GM12878 (cell line): ENCODE measurements around the gene PROC. TPM values are rescaled to one million over a fixed set of nuclear protein-coding genes. Genes with fewer than 3 reads are reported as not detected.

Experiments
- ATAC-seq: fragments of 200-7000 bp; cut with Tn5 transposase; 3 replicates; pipeline ENCODE4 v1.9.1; 2020; ENCODE audit warnings: mild to moderate bottlenecking, moderate library complexity
- BruUV-seq: library from RNA; stranded (reverse); fragments of 400-500 nt; replicated peaks from 2 replicates; lab custom pipeline; 2021; lab: Mats Ljungman, UMichigan
- CTCF ChIA-PET: fragments of 300-600 bp; sonication (Branson Sonifier 250); formaldehyde crosslinking; extraction: SDS; loops from one replicate; lab custom pipeline; 2021; ENCODE audit warnings: inconsistent platforms; lab: Yijun Ruan, JAX
- POLR2A ChIA-PET: fragments of 350-600 bp; formaldehyde crosslinking; extraction: SDS; loops from one replicate; lab custom pipeline; 2021; ENCODE audit warnings: inconsistent platforms; lab: Charles Lee
- RAD21 ChIA-PET: fragments of 300-600 bp; sonication (Branson Sonifier 250); formaldehyde crosslinking; loops from one replicate; lab custom pipeline; 2023; ENCODE audit warnings: antibody characterized with exemption; ENCODE audit not compliant: unreplicated experiment; lab: Charles Lee
- SMC1A ChIA-PET: fragments of 300-600 bp; sonication (Branson Sonifier 250); formaldehyde crosslinking; loops from one replicate; lab custom pipeline; 2023; ENCODE audit not compliant: unreplicated experiment, uncharacterized antibody; lab: Charles Lee
- DNase-seq: peaks from one replicate; pipeline ENCODE4 v3.0.0-alpha.2; 2011; ENCODE audit warnings: low read depth, low spot score
- FAIRE-seq: peaks from 3 replicates; lab custom pipeline; 2011; peaks lifted over from hg19 to GRCh38; lab: Jason Lieb, UNC
- H2AFZ ChIP-seq: 2 replicates; pipeline ENCODE4 v1.6.0; 2011; ENCODE audit warnings: low read depth, low read length, control low read depth; ENCODE audit not compliant: control insufficient read depth
- H3K27ac ChIP-seq: 2 replicates; pipeline ENCODE4 v1.5.1; 2011; ENCODE audit warnings: control low read depth; ENCODE audit not compliant: control insufficient read depth, insufficient read depth
- H3K27me3 ChIP-seq, 2 experiments: replicated peaks in 1 of 2; 2 replicates each; pipeline versions ENCODE4 v1.6.0 to v1.6.1; 2011; ENCODE audit warnings: low read length in 1 of 2; ENCODE audit not compliant: control insufficient read depth in 2 of 2, insufficient read depth in 2 of 2
- H3K36me3 ChIP-seq, 2 experiments: 2 replicates each; pipeline ENCODE4 v1.5.1; 2011; ENCODE audit warnings: low read length in 1 of 2; ENCODE audit not compliant: control insufficient read depth in 2 of 2, insufficient read depth in 2 of 2
- H3K4me1 ChIP-seq: 2 replicates; pipeline ENCODE4 v1.6.1; 2011; ENCODE audit warnings: mild to moderate bottlenecking, low read length, moderate library complexity, mixed read lengths; ENCODE audit not compliant: control insufficient read depth, insufficient read depth
- H3K4me2 ChIP-seq: 2 replicates; pipeline ENCODE4 v1.6.0; 2011; ENCODE audit warnings: control low read depth; ENCODE audit not compliant: control insufficient read depth, insufficient read depth
- H3K4me3 ChIP-seq: fragments of 200-600 bp; sonication (generic); 2 replicates; pipeline ENCODE4 v1.5.1; 2016
- H3K79me2 ChIP-seq: 2 replicates; pipeline ENCODE4 v1.6.0; 2011; ENCODE audit warnings: low read length; ENCODE audit not compliant: control insufficient read depth, insufficient read depth
- H3K9ac ChIP-seq: 2 replicates; pipeline ENCODE4 v1.8.0; 2011; ENCODE audit warnings: low read length, control low read depth, mixed read lengths; ENCODE audit not compliant: control insufficient read depth, insufficient read depth
- H3K9me3 ChIP-seq: replicated peaks from 3 replicates; pipeline ENCODE4 v1.5.1; 2011; ENCODE audit warnings: mild to moderate bottlenecking, low read length; ENCODE audit not compliant: control insufficient read depth, insufficient read depth
- H4K20me1 ChIP-seq: 2 replicates; pipeline ENCODE4 v1.6.0; 2011; ENCODE audit not compliant: control insufficient read depth, insufficient read depth
- ATF7 ChIP-seq: fragments of 450-650 bp; IDR thresholded peaks from 2 replicates; pipeline ENCODE4 v1.6.1; 2016; ENCODE audit warnings: low read depth, mild to moderate bottlenecking
- CHD2 ChIP-seq: IDR thresholded peaks from 2 replicates; pipeline ENCODE4 v1.6.1; 2011; ENCODE audit warnings: low read depth, low read length, improper control_type of control experiment, borderline replicate concordance
- CREB1 ChIP-seq: IDR thresholded peaks from 2 replicates; pipeline ENCODE4 v1.6.1; 2012; ENCODE audit warnings: low read depth, mild to moderate bottlenecking, inconsistent platforms
- EED ChIP-seq: sonication (generic); IDR thresholded peaks from 2 replicates; pipeline ENCODE4 v1.6.1; 2016; ENCODE audit warnings: antibody characterized with exemption, low read depth
- EGR1 ChIP-seq, 2 experiments: IDR thresholded peaks; 1 replicate in 1 of 2; 2 replicates in 1 of 2; pipeline ENCODE4 v1.6.1; 2011 to 2012; ENCODE audit warnings: low read depth in 2 of 2, low read length in 2 of 2, borderline replicate concordance in 1 of 2, mild to moderate bottlenecking in 1 of 2, moderate library complexity in 1 of 2
- HSF1 ChIP-seq: fragments of 150-350 bp; IDR thresholded peaks from 2 replicates; pipeline ENCODE4 v1.6.1; 2014; ENCODE audit warnings: mild to moderate bottlenecking, low read depth, low read length
- IKZF2 ChIP-seq, 2 experiments: fragments of 450-650 bp; IDR thresholded peaks; 2 replicates each; pipeline ENCODE4 v1.6.1; 2017; ENCODE audit warnings: mild to moderate bottlenecking in 2 of 2, moderate library complexity in 2 of 2
- MEF2A ChIP-seq: IDR thresholded peaks from 2 replicates; pipeline ENCODE4 v1.6.1; 2011; ENCODE audit warnings: low read depth, mild to moderate bottlenecking, low read length, moderate library complexity; ENCODE audit not compliant: insufficient read depth
- MTA2 ChIP-seq: fragments of 450-650 bp; IDR thresholded peaks from 2 replicates; pipeline ENCODE4 v1.6.1; 2016; ENCODE audit warnings: low read depth, mild to moderate bottlenecking, moderate library complexity
- PAX5 ChIP-seq: IDR thresholded peaks from 2 replicates; pipeline ENCODE4 v1.6.1; 2011; ENCODE audit warnings: low read depth, low read length, borderline replicate concordance
- PKNOX1 ChIP-seq: fragments of 450-650 bp; IDR thresholded peaks from 2 replicates; pipeline ENCODE4 v1.6.1; 2016; ENCODE audit warnings: mild to moderate bottlenecking
- RFX5 ChIP-seq: IDR thresholded peaks from 2 replicates; pipeline ENCODE4 v1.6.1; 2011; ENCODE audit warnings: low read depth, low read length, improper control_type of control experiment
- SREBF2 ChIP-seq: IDR thresholded peaks from 2 replicates; pipeline ENCODE4 v1.6.1; 2012; ENCODE audit warnings: mild to moderate bottlenecking, low read length
- SRF ChIP-seq, 2 experiments: IDR thresholded peaks; 2 replicates each; pipeline ENCODE4 v1.6.1; 2011; ENCODE audit warnings: low read depth in 2 of 2, low read length in 2 of 2, mild to moderate bottlenecking in 1 of 2, moderate library complexity in 1 of 2
- YBX1 ChIP-seq: fragments of 450-650 bp; IDR thresholded peaks from 2 replicates; pipeline ENCODE4 v1.6.1; 2016; ENCODE audit warnings: antibody characterized with exemption
- ZBTB33 ChIP-seq: fragments of 450-650 bp; IDR thresholded peaks from 2 replicates; pipeline ENCODE4 v1.6.1; 2017; ENCODE audit warnings: mild to moderate bottlenecking
- WGBS: methylation state at CpG from one replicate; pipeline ENCODE4 v1.1.6; 2016; ENCODE audit warnings: low lambda C conversion rate; ENCODE audit not compliant: insufficient replicate concordance, insufficient coverage; ENCODE audit errors: missing lambda C conversion rate; 5-methylcytosine and 5-hydroxymethylcytosine counted together
- in situ Hi-C: fragments of 300-500 bp; cut with MboI; formaldehyde crosslinking; loops from 9 replicates; pipeline ENCODE4 v1.14.3; 2018; ENCODE audit warnings: mixed read lengths
- intact Hi-C: fragments of 100-400 bp; cut with micrococcal nuclease; formaldehyde crosslinking; loops from one replicate; pipeline ENCODE4 v1.14.2; 2022; ENCODE audit not compliant: unreplicated experiment
- polyA plus RNA-seq, 11 experiments: library from polyadenylated mRNA; depleted of rRNA in 4 of 11; unstranded in 6 of 11; stranded (reverse) in 5 of 11; fragments of >200 nt; fragmentation: Nextera tagmentation in 4 of 11; fragmentation: Illumina TruSeq in 1 of 11; extraction: Ambion mirVana in 4 of 11; extraction: Trizol in 1 of 11; gene quantifications; 1 replicate in 1 of 11; 2 replicates in 10 of 11; pipeline versions ENCODE4 v1.2.1 to v1.2.3, GENCODE V29; 2011 to 2016; ENCODE audit warnings: inconsistent platforms in 2 of 11, missing spikeins in 2 of 11, low read depth in 1 of 11
- total RNA-seq, 4 experiments: library from RNA; depleted of rRNA in 3 of 4; stranded (reverse); fragments of >200 nt in 3 of 4; fragmentation: Illumina TruSeq in 1 of 4; extraction: Trizol in 1 of 4; gene quantifications; 2 replicates each; pipeline versions ENCODE4 v1.2.1 to v1.2.3, GENCODE V29; 2013 to 2021

PROC gene
- total and polyA plus RNA-seq, 10 of the 15 experiments (the other 5 are each of a cell fraction or from before 2014, with no cell fraction given) = not detected

- RAD21 ChIA-PET = no interaction called here
- in situ Hi-C loops (no loop called here), intact Hi-C loops (loop anchor here (2.0 kb wide), 1 partner anchor 56 kb away; no protein-coding TSS in a partner anchor)
- Histone ChIP-seq H3K9me3 (no peaks in the 10 kb centered on the region), H4K20me1 (no peaks in the 10 kb centered on the region), H3K27me3 (peaks cover 0 to under 1% of the 10 kb centered on the region in 2 experiments; a peak in 1 of 4 replicates), H3K4me1 (peaks cover 13% of the 10 kb centered on the region), H3K79me2 (no peaks in the 10 kb centered on the region), H3K27ac (peak overlapping the region; percentile 28), H3K9ac (no peak overlapping the region), H3K4me2 (peak overlapping the region; percentile 17), H3K36me3 (no peaks in the 10 kb centered on the region), H3K4me3 (peak overlapping the region; percentile 27), H2AFZ (peak overlapping the region; percentile 41)
- no peak for DNase-seq
- peak; percentile 69 for ATAC-seq
- BruUV-seq = no TSS peak
- WGBS = 0% methylated on average over 6 of the region's 6 CpGs
- POLR2A ChIA-PET = no interaction called here
- SMC1A ChIA-PET = interaction anchor here (1.0 to 1.9 kb wide), 4 partner anchors 11 to 153 kb away, joined by 3 to 8 read pairs (median 3); no protein-coding TSS in a partner anchor
- CTCF ChIA-PET = interaction anchor here (0.9 to 1.1 kb wide), 3 partner anchors 12 to 214 kb away, joined by 3 to 4 read pairs (median 3); no protein-coding TSS in a partner anchor
- peak; percentile 57 for FAIRE-seq
- no peak for TF ChIP-seq ZBTB33
- no peak for TF ChIP-seq SREBF2
- peak; percentile 52 to 65 for TF ChIP-seq IKZF2 (IDR thresholded peaks at IDR 0.05)
- TF ChIP-seq SRF (IDR thresholded peaks at IDR 0.05; ENCODE audit: low read depth in 2 of 2, low read length in 2 of 2) = no peak
- TF ChIP-seq CHD2 = no peak
- no peak for TF ChIP-seq YBX1
- TF ChIP-seq HSF1 = no peak
- TF ChIP-seq MEF2A = no peak
- peak; percentile 89 for TF ChIP-seq RFX5
- peak; percentile 35; the same call in 1 of the 2 replicates for TF ChIP-seq MTA2
- no peak for TF ChIP-seq PAX5
- TF ChIP-seq ATF7 = peak; percentile 52; the same call in 1 of the 2 replicates
- TF ChIP-seq EED = peak; percentile 54
- peak; percentile 71 for TF ChIP-seq CREB1
- peak; percentile 21; the same call in 1 of the 2 replicates for TF ChIP-seq PKNOX1
- TF ChIP-seq EGR1 (IDR thresholded peaks at IDR 0.05; ENCODE audit: borderline replicate concordance in 1 of 2, low read depth in 2 of 2, low read length in 2 of 2) = no peak
Measured at GRCh38 chr2:127410871-127411652, 7.2 kb upstream of the PROC start.
